ENCODE measurements around the gene EIF4E2. TPM values are rescaled to one million over a fixed set of nuclear protein-coding genes. Genes with fewer than 3 reads are reported as not detected.

EIF4E2 gene
- total and polyA plus RNA-seq, 2 donors (not counting 3 experiments of a cell fraction or from before 2014, with no cell fraction given), result 50.0 to 96.5 TPM

DNA sequence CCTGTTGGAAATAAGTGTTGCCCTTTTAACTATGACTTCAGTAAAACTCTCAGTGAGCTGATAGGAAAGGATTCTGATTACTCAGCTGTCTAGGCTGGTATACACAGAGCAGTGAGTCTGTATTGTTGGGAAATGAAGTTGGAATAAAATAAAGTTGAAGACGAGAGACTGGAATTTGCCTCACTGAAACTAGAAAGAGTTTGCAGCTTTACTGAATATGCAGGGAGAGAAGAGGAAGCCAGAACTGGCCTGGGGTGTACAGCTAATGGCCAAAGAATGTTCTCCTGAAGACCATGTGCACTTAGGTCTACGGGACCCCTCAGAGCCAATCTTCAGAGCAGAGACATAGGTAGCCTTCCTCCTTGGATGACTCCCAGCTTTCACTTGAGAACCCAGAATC lies 26.5 kb downstream of the EIF4E2 start:
- FAIRE-seq (no peak), DNase-seq (ENCODE audit: low read depth, low spot score) (no peak)
- H2AFZ ChIP-seq (ENCODE audit: low read depth, low read length), result no peak overlapping the region
- ChIA-PET CTCF (interaction anchor here (1.5 to 1.7 kb wide), 2 partner anchors 9 to 10 kb away, joined by 3 to 4 read pairs; no protein-coding TSS in a partner anchor), POLR2A (no interaction called here)
- no TSS peak for BruUV-seq (replicated peaks)
- no peak overlapping the region for H3K4me3 ChIP-seq (replicated peaks in 1 of 3; ENCODE audit: insufficient read depth in 1 of 3, low read depth in 1 of 3, low read length in 3 of 3)
- intact Hi-C loops (cut with micrococcal nuclease), result no loop called here
- no peaks in the 10 kb centered on the region for H3K27me3 ChIP-seq (ENCODE audit: control insufficient read depth in 2 of 2, insufficient read depth in 2 of 2, low read length in 2 of 2)
- no peaks in the 10 kb centered on the region for H4K20me1 ChIP-seq (replicated peaks; ENCODE audit: control insufficient read depth, extremely low read depth, insufficient read depth, low read length)
- no peak for TF ChIP-seq POLR2A (IDR thresholded peaks at IDR 0.05; ENCODE audit: low read depth, low read length)
- no peak for TF ChIP-seq JUN (IDR thresholded peaks at IDR 0.05; ENCODE audit: borderline replicate concordance, insufficient read depth, insufficient read length, low read depth)
- TF ChIP-seq MYC (IDR thresholded peaks at IDR 0.05; ENCODE audit: low read depth, low read length), result no peak
- TF ChIP-seq, protein P1, sequence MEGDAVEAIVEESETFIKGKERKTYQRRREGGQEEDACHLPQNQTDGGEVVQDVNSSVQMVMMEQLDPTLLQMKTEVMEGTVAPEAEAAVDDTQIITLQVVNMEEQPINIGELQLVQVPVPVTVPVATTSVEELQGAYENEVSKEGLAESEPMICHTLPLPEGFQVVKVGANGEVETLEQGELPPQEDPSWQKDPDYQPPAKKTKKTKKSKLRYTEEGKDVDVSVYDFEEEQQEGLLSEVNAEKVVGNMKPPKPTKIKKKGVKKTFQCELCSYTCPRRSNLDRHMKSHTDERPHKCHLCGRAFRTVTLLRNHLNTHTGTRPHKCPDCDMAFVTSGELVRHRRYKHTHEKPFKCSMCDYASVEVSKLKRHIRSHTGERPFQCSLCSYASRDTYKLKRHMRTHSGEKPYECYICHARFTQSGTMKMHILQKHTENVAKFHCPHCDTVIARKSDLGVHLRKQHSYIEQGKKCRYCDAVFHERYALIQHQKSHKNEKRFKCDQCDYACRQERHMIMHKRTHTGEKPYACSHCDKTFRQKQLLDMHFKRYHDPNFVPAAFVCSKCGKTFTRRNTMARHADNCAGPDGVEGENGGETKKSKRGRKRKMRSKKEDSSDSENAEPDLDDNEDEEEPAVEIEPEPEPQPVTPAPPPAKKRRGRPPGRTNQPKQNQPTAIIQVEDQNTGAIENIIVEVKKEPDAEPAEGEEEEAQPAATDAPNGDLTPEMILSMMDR (IDR thresholded peaks at IDR 0.05; ENCODE audit: extremely low read depth in 1 of 2, insufficient read depth in 1 of 2, low read depth in 1 of 2, low read length in 2 of 2), result no peak
- TF ChIP-seq EZH2 (IDR thresholded peaks at IDR 0.05; ENCODE audit: borderline replicate concordance, low read depth, low read length, severe bottlenecking), result no peak
- no peak for TF ChIP-seq GATA2 (IDR thresholded peaks at IDR 0.05; ENCODE audit: insufficient read depth, insufficient read length, low read depth, low read length)
- TF ChIP-seq FOS (IDR thresholded peaks at IDR 0.05; ENCODE audit: borderline replicate concordance, insufficient read depth, low read length), result no peak
- TF ChIP-seq, protein P2, sequence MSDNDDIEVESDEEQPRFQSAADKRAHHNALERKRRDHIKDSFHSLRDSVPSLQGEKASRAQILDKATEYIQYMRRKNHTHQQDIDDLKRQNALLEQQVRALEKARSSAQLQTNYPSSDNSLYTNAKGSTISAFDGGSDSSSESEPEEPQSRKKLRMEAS (IDR thresholded peaks at IDR 0.05; ENCODE audit: insufficient read depth, insufficient read length), result no peak
- TF ChIP-seq POLR2AphosphoS5 (IDR thresholded peaks at IDR 0.05; ENCODE audit: insufficient read depth, low read depth, low read length), result no peak
- no peak overlapping the region for H3K9ac ChIP-seq (replicated peaks; ENCODE audit: extremely low read depth, insufficient read depth, low read length)
- no peaks in the 10 kb centered on the region for H3K9me3 ChIP-seq (replicated peaks; ENCODE audit: control insufficient read depth, insufficient read depth, low read length)
- dilution Hi-C loops (cut with MboI; ENCODE audit: extremely low pct_ligation_motif_present, low sequenced_read_pairs), result no loop called here
- H3K9me1 ChIP-seq (replicated peaks; ENCODE audit: control insufficient read depth, extremely low read depth, insufficient read depth, low read length), result no peaks in the 10 kb centered on the region
- H3K4me2 ChIP-seq (ENCODE audit: insufficient read depth, low read length), result no peak overlapping the region
- no peaks in the 10 kb centered on the region for H3K4me1 ChIP-seq (ENCODE audit: control insufficient read depth, extremely low read depth, insufficient read depth, low read length)
- H3K27ac ChIP-seq (ENCODE audit: insufficient read depth, low read depth, low read length), result no peak overlapping the region
- peaks cover 4 to 16% of the 10 kb centered on the region in 2 experiments for H3K36me3 ChIP-seq (ENCODE audit: control insufficient read depth in 2 of 2, extremely low read depth in 1 of 2, insufficient read depth in 2 of 2, low read length in 2 of 2)
- no peaks in the 10 kb centered on the region for H3K79me2 ChIP-seq (ENCODE audit: control insufficient read depth, insufficient read depth, low read length)

All from endothelial cell of umbilical vein (primary cell).